AG08396 (cell line): ENCODE results near the gene CAT.

Source experiments
- DNase-seq: peaks from one replicate; pipeline ENCODE4 v3.0.0; 2012; ENCODE audit warnings: low spot score, mixed read lengths

CAT gene

GRCh38 chr11:34459507-34460162 lies 20.9 kb downstream of the CAT start:
- DNase-seq = no peak

- DNase-seq = no peak
These were observed 21.5 kb downstream of the CAT start for GRCh38 chr11:34460278-34460677.

- DNase-seq = no peak
These were observed 22.5 kb downstream of the CAT start for GRCh38 chr11:34461215-34461614.

GRCh38 chr11:34464591-34465051 lies 25.9 kb downstream of the CAT start:
- no peak for DNase-seq

- no peak for DNase-seq
These were observed 28.2 kb downstream of the CAT start for GRCh38 chr11:34466802-34467488.

GRCh38 chr11:34468209-34468841 lies 29.6 kb downstream of the CAT start:
- DNase-seq = no peak

GRCh38 chr11:34473603-34474169 lies 35.0 kb downstream of the CAT start:
- no peak for DNase-seq

- DNase-seq = no peak
These were observed 36.9 kb downstream of the CAT start for GRCh38 chr11:34475656-34476055.

- no peak for DNase-seq
These were observed 38.1 kb downstream of the CAT start for GRCh38 chr11:34476849-34477248.

GRCh38 chr11:34478845-34479663 lies 40.3 kb downstream of the CAT start:
- no peak for DNase-seq

GRCh38 chr11:34480314-34480713 lies 41.6 kb downstream of the CAT start:
- DNase-seq = no peak

- no peak for DNase-seq
These were observed 42.6 kb downstream of the CAT start for GRCh38 chr11:34481307-34481706.

- no peak for DNase-seq
These were observed 44.6 kb downstream of the CAT start for GRCh38 chr11:34483106-34483874.

- no peak for DNase-seq
These were observed 48.7 kb downstream of the CAT start for GRCh38 chr11:34487430-34487829.

- no peak for DNase-seq
These were observed 50.3 kb downstream of the CAT start for GRCh38 chr11:34488855-34489557.

GRCh38 chr11:34490304-34490703 lies 51.6 kb downstream of the CAT start:
- no peak for DNase-seq

- DNase-seq = peak; percentile 57
These were observed 54.2 kb downstream of the CAT start for GRCh38 chr11:34492806-34493414.

GRCh38 chr11:34493468-34493867 lies 54.7 kb downstream of the CAT start:
- DNase-seq = no peak

GRCh38 chr11:34493926-34494595 lies 55.3 kb downstream of the CAT start:
- no peak for DNase-seq
